Astrocyte (in vitro differentiated cells and primary cell): ENCODE results near the gene NFE2. TPM values are rescaled to one million over a fixed set of nuclear protein-coding genes. Genes with fewer than 3 reads are reported as not detected.

Source experiments
- DNase-seq: peaks from one replicate; pipeline ENCODE4 v3.0.0-alpha.2; 2010; ENCODE audit warnings: low read depth
- FAIRE-seq: peaks from 2 replicates; lab custom pipeline; 2011; peaks lifted over from hg19 to GRCh38; lab: Jason Lieb, UNC
- H2AFZ ChIP-seq: 2 replicates; pipeline ENCODE4 v1.6.0; 2012; ENCODE audit warnings: low read depth, low read length, inconsistent platforms
- H3K27ac ChIP-seq: 2 replicates; pipeline ENCODE4 v1.5.1; 2011; ENCODE audit warnings: low read depth, low read length, inconsistent platforms
- H3K27me3 ChIP-seq: 2 replicates; pipeline ENCODE4 v1.6.0; 2011; ENCODE audit warnings: low read length, inconsistent platforms; ENCODE audit not compliant: insufficient read depth
- H3K36me3 ChIP-seq: 2 replicates; pipeline ENCODE4 v1.5.1; 2011; ENCODE audit warnings: low read length, inconsistent platforms; ENCODE audit not compliant: insufficient read depth
- H3K4me1 ChIP-seq: 2 replicates; pipeline ENCODE4 v1.5.1; 2011; ENCODE audit warnings: low read length, inconsistent platforms; ENCODE audit not compliant: insufficient read depth
- H3K4me2 ChIP-seq: 2 replicates; pipeline ENCODE4 v1.6.0; 2012; ENCODE audit warnings: low read length, inconsistent platforms
- H3K4me3 ChIP-seq: 2 replicates; pipeline ENCODE4 v1.5.1; 2011; ENCODE audit warnings: low read depth, mild to moderate bottlenecking, low read length, inconsistent platforms; ENCODE audit not compliant: insufficient read depth
- H3K79me2 ChIP-seq: 2 replicates; pipeline ENCODE4 v1.6.0; 2012; ENCODE audit warnings: mild to moderate bottlenecking, low read length, inconsistent platforms; ENCODE audit not compliant: insufficient read depth
- H3K9ac ChIP-seq: 2 replicates; pipeline ENCODE4 v1.6.0; 2012; ENCODE audit warnings: mild to moderate bottlenecking, low read length, inconsistent platforms
- H3K9me3 ChIP-seq: 2 replicates; pipeline ENCODE4 v1.5.1; 2012; ENCODE audit warnings: low read depth, mild to moderate bottlenecking, low read length, inconsistent platforms; ENCODE audit not compliant: insufficient read depth
- H4K20me1 ChIP-seq: 2 replicates; pipeline ENCODE4 v1.6.0; 2012; ENCODE audit warnings: low read length, inconsistent platforms; ENCODE audit not compliant: insufficient read depth
- H3K27ac Mint-ChIP-seq: one replicate; pipeline ENCODE4 v1.8.0; 2021; ENCODE audit warnings: mild to moderate bottlenecking, mixed read lengths; ENCODE audit not compliant: unreplicated experiment
- H3K27me3 Mint-ChIP-seq: one replicate; pipeline ENCODE4 v1.8.0; 2021; ENCODE audit warnings: low read depth, mixed read lengths; ENCODE audit not compliant: unreplicated experiment
- H3K36me3 Mint-ChIP-seq: one replicate; pipeline ENCODE4 v1.8.0; 2021; ENCODE audit warnings: low read depth, mixed read lengths; ENCODE audit not compliant: unreplicated experiment
- H3K4me1 Mint-ChIP-seq: one replicate; pipeline ENCODE4 v1.8.0; 2021; ENCODE audit warnings: low read depth, mixed read lengths; ENCODE audit not compliant: unreplicated experiment
- H3K4me3 Mint-ChIP-seq: one replicate; pipeline ENCODE4 v1.8.0; 2021; ENCODE audit warnings: mild to moderate bottlenecking, moderate library complexity, mixed read lengths; ENCODE audit not compliant: unreplicated experiment
- H3K9me3 Mint-ChIP-seq: one replicate; pipeline ENCODE4 v1.8.0; 2021; ENCODE audit warnings: mild to moderate bottlenecking, mixed read lengths; ENCODE audit not compliant: unreplicated experiment
- CTCF ChIP-seq: IDR thresholded peaks from 2 replicates; pipeline ENCODE4 v1.5.1; 2011; ENCODE audit warnings: low read depth, mild to moderate bottlenecking, inconsistent platforms, low read length, moderate library complexity; ENCODE audit not compliant: insufficient read depth
- EZH2 ChIP-seq: IDR thresholded peaks from 2 replicates; pipeline ENCODE4 v1.6.1; 2012; ENCODE audit warnings: mild to moderate bottlenecking, low read length, inconsistent platforms; ENCODE audit not compliant: insufficient read depth
- total RNA-seq: library from RNA; stranded (reverse); gene quantifications from 2 replicates; pipeline ENCODE4 v1.2.1, GENCODE V29; 2021

NFE2 gene
- total RNA-seq, 1 donor from 2014 or later = 0.41 TPM

DNA sequence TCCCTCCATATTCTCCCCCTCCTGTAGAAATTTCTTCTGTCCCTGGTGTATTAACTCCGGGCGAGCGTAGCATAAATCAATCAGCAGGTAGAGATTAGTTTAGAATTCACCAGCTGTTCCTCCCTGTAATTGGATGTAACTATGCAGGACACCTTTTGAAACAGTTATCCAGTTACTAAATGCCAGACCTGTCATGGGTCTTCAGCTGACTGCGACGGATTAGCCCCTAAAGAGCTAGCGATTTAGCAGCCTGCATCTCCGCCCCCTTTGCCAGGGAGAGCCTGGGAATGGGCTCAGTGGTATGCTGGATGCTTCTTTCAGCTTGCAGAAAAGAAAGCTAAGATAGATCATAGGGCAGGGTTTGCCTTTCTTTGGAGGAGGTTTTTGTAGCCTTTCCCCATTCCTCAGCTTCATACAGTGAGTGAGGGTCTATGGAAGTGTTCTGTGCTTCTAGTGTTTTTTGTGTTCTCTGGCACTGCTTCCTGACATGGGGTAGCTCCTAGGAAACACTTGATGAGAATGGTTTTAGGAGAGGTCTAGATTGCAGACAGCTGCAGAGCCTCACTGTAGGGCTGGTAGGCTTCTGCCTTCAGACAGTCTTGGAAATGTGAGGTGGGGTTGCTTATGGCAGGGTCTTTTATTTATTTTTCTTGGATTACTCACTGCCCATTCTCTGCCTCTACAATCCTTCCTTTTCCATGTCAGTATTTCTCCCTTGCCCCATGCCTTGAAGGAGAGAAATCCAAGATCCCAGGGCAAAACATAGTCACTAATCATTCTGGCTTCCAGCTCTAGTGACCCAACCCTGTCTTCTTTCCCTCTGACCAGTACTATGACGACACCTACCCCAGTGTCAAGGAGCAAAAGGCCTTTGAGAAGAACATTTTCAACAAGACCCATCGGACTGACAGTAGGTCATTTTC lies 40.8 kb upstream of the NFE2 start:
- Histone ChIP-seq H3K36me3 (peaks cover 29% of the 10 kb centered on the region), H3K4me3 (no peak overlapping the region), H3K4me2 (no peak overlapping the region), H2AFZ (no peak overlapping the region), H3K4me1 (peaks cover 10% of the 10 kb centered on the region), H3K27me3 (no peaks in the 10 kb centered on the region), H3K27ac (no peak overlapping the region), H3K79me2 (peaks cover 33% of the 10 kb centered on the region), H3K9ac (no peak overlapping the region), H3K9me3 (no peaks in the 10 kb centered on the region), H4K20me1 (peaks cover 58% of the 10 kb centered on the region)
- H3K36me3 Mint-ChIP-seq = peaks cover 29% of the 10 kb centered on the region
- DNase-seq (no peak), FAIRE-seq (no peak)
- peaks cover 2% of the 10 kb centered on the region for H3K9me3 Mint-ChIP-seq
- peaks cover 38% of the 10 kb centered on the region for H3K4me1 Mint-ChIP-seq
- peak overlapping the region; percentile 24 for H3K27ac Mint-ChIP-seq
- no peaks in the 10 kb centered on the region for H3K27me3 Mint-ChIP-seq
- H3K4me3 Mint-ChIP-seq = no peak overlapping the region
- TF ChIP-seq CTCF (no peak), EZH2 (no peak)

DNA sequence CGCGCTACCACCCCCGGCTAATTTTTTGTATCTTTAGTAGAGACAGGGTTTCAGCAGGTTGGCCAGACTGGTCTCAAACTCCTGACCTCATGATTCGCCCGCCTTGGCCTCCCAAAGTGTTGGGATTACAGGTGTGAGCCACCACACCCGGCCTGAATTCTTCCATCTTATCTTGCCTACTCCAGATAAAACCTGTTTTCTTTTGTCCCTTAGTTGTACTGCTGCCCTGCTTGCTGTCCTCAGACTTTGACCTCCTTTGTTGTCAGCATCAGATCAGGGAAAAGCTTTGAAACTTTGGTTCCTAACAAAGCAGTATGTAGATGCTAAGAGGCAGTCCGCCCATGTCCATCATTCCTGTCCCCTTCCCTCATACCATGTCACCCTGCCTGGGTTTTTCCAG lies 40.0 kb upstream of the NFE2 start:
- Mint-ChIP-seq H3K27ac (no peak overlapping the region), H3K9me3 (peaks cover 2% of the 10 kb centered on the region), H3K4me1 (peaks cover 38% of the 10 kb centered on the region), H3K4me3 (no peak overlapping the region), H3K27me3 (no peaks in the 10 kb centered on the region), H3K36me3 (peaks cover 29% of the 10 kb centered on the region)
- Histone ChIP-seq H3K36me3 (peaks cover 29% of the 10 kb centered on the region), H3K4me3 (no peak overlapping the region), H3K9me3 (no peaks in the 10 kb centered on the region), H3K27ac (no peak overlapping the region), H2AFZ (no peak overlapping the region), H3K9ac (no peak overlapping the region), H3K4me1 (peaks cover 10% of the 10 kb centered on the region), H3K4me2 (no peak overlapping the region), H3K27me3 (no peaks in the 10 kb centered on the region), H4K20me1 (peaks cover 63% of the 10 kb centered on the region), H3K79me2 (peaks cover 34% of the 10 kb centered on the region)
- no peak for FAIRE-seq
- DNase-seq = no peak
- TF ChIP-seq EZH2 (no peak), CTCF (no peak)
